Amygdala (tissue), 56 donors: ENCODE measurements around the gene SEC14L6.
A peak's percentile ranks its signal among the peaks of the same experiment; 100 is the strongest.
"Not testable (repeated sequence)": the region's sequence is repeated elsewhere in the genome, so short reads cannot be mapped to it uniquely, and the experiment has no call there.

ENCODE experiments used
- DNase-seq, 56 donors: peaks; one replicate each; lab custom pipeline; 2025; lab: John Stamatoyannopoulos, UW

Gene SEC14L6

DNA sequence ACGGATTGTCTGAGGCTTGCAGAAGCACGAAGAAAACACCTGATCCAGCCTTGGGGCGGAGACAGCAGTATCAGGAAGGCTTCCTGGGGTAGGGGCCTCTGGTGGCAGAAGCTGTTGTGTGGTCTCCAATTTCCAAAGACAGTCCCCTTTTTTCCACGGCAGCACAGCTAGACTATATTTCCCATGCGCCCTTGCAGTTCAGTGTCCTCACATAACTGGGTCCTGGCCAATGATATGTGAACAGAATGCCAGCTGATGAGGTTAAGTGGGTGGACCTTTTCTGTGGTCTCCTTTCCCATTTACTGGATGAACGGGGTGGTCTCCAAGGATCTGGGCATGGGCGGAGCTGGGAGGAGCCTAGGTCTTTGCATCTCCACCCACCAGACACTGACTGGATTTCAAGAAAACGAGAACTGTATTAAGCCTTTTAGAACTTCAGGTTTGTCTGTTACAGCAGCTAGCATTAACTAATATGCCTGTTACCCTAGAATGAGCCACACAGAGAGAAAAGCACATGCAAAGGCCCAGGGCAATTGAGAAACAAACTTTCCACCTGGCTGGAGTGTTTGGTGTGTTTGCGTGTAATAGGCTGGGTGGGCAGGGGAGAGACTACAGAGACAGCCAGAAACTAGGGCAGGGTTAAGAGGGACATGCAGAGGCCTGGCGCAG lies 21.7 kb upstream of the SEC14L6 start:
- DNase-seq: no peak

DNA sequence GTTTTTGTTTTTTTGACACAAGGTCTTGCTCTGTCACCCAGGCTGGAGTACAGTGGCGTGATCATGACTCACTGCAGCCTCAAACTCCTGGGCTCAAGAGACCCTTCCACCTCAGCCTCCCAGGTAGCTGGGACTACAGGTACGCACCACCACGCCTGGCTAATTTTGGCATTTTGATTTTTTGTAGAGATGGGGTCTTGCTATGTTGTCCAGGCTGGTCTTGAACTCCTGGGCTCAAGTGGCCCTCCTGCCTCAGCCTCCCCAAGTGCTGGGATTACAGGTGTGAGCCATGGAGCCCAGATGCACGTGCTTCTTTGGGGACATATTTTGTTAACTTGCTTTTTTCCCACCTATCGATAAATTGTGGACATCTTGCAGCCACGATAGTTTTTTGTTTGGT lies 20.7 kb upstream of the SEC14L6 start:
- not testable (repeated sequence) for DNase-seq

GRCh38 chr22:30566125-30566524 lies 19.6 kb upstream of the SEC14L6 start:
- no peak for DNase-seq

DNA sequence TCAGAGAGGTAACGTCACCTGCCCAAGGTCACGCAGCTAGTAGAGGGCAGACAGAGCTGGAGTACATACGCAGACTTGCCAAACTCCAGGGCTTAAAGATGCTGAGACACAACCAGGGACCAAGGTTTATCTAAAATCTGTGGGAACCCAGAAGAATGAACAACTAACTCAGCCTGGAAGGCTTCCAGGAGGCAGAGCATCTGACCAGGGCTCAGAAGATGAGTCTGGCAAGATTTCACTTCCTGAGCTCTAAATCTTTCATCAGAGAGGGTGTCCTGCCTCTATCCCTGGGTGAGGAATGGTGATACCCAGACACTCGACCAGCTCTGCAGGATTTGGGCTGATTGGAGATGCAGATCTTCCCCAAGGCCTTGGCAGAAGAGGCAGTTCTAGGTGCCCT lies 18.8 kb upstream of the SEC14L6 start:
- peak in 1 of 56 donors; percentile 14 for DNase-seq

DNA sequence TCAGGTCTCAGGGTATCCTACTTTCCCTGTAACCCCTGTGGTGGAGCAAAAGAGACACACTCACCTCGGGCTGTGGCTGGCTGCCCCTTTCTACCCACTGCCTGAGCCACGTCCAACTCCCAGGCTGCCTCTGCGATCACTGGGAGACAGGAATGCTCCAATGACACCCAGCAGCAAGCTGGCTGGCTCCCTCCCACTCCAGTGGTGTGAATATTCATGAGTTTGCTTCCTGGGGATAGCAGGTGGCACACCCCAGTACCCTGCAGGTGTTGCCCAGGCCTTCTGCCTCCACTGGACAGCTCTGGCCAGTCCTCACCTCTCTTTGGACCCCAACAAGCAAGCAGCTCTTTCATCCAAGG lies 18.2 kb upstream of the SEC14L6 start:
- DNase-seq: peak in 2 of 56 donors; percentile 6 to 9

- DNase-seq: peak in 8 of 56 donors; percentile 2 to 46 (median 22)
These were observed 17.7 kb upstream of the SEC14L6 start for GRCh38 chr22:30564045-30564760.

GRCh38 chr22:30562366-30562765 lies 15.8 kb upstream of the SEC14L6 start:
- no peak for DNase-seq

- no peak for DNase-seq
These were observed 15.1 kb upstream of the SEC14L6 start for GRCh38 chr22:30561402-30562189.

DNA sequence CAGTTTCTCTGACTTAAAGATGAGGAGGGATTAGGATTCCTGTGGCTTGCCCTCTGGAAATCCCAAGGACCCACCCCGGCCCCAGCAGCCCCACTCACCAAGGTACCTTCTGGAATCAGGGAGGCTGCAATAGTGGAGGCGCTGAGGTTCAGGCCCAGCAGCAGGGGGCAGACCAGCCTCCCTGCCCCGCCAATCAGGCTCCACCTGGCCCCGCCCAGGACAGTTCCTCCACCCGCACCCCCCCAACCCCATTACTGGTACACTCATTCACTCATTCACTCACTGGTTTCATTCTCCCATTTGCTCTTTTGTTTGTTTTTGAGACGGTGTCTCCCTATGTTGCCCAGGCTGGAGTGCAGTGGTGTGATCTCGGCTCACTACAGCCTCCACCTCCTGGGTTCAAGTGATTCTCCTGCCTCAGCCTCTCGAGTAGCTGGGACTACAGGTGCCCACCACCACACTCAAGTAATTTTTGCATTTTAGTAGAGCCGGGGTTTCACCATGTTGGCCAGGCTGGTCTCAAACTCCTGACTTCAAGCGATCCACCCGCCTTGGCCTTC lies 14.2 kb upstream of the SEC14L6 start:
- DNase-seq: not testable (repeated sequence)

- DNase-seq: no peak
These were observed 13.3 kb upstream of the SEC14L6 start for GRCh38 chr22:30559889-30560288.

GRCh38 chr22:30557243-30557642 lies 10.7 kb upstream of the SEC14L6 start:
- DNase-seq: no peak

DNA sequence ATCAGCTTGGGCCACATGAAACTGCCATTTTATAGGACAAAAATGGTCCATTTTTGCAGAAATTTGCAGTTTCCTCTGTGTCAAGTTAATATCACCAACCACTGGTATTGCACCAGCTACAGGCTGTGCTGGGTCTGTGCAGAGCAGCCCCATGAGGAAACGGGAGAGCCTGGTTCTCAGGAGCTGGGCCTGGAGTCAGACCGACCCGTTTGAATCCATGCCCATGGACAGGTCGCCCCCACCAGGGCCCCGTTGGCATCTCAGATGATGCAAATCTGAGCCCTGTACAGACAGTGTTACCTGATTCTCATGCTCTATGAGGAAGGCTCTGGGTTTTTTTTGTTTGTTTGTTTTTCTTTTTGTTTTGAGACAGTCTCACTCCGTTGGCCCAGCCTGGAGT lies 9.8 kb upstream of the SEC14L6 start:
- no peak for DNase-seq

GRCh38 chr22:30555282-30556210 lies 9.0 kb upstream of the SEC14L6 start:
- no peak for DNase-seq

DNA sequence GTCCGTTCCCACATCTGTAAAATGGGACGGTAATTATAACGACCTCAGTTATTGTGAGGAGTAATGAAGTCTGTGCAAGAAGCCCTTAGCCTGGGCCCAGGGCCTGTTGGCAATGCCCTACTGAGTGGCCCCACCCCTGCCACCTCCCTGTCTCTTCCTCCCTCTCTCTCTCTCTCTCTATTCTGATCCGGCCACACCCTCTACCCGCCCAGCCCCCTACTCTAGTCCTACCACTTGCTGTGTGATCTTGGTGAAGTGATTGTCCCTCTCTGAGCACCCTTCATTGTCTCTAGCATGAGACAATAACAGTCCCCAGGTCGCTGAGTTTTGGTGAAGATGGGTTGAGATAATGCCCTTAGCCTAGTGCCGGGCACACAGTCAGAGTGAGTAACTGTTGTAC lies 7.4 kb upstream of the SEC14L6 start:
- DNase-seq: no peak

DNA sequence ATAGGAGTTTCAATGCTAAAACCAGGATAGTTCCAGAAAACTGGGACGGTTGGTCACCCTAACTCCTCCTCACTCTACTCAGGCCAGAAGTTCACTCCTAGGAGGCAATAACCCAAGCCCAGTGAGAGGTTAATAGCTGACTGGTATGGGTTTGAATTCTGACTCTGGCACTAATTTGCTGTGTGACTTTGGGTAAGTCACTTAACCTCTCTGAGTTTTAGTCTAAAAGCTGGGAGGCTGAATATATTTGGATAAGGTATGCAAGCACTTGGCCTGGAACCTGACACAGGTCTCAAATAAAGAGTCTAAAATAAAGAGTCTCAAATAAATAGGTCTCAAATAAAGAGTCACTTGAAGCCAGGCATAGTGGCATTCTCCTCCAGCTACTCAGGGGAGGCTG lies 6.2 kb upstream of the SEC14L6 start:
- no peak for DNase-seq

DNA sequence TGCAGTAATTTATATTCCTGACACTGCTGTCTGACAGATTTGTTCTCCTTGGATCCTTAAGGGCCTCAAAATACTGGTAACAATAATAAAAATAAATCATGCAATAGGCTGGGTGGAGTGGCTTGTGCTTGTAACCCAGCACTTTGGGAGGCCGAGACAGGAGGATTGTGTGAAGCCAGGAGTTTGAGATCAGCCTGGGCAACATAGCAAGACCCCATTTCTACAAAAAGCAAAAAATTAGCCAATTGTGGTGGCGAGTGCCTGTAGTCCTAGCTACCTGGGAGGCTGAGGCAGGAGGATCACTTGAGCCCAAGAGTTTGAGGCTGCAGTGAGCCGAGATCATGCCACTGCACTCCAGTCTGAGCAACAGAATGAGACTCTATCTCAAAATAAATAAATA lies 5.3 kb upstream of the SEC14L6 start:
- DNase-seq: not testable (repeated sequence)

- no peak for DNase-seq
These were observed 647 bp upstream of the SEC14L6 start for GRCh38 chr22:30547188-30547587.

- DNase-seq: no peak
These were observed 3.7 kb downstream of the SEC14L6 start for GRCh38 chr22:30542811-30543188.

GRCh38 chr22:30541961-30542810 lies 4.4 kb downstream of the SEC14L6 start:
- peak in 2 of 56 donors; percentile 15 for DNase-seq
